ENCODE results near the gene SH3GLB2. TPM values are rescaled to one million over a fixed set of nuclear protein-coding genes. Genes with fewer than 3 reads are reported as not detected.

The SH3GLB2 gene
- total and polyA plus RNA-seq, 2 experiments from 2014 or later, result 27.7 to 57.3 TPM

- no peak overlapping the region for H2AFZ ChIP-seq
- H3K79me2 ChIP-seq (ENCODE audit: insufficient read depth), result peaks cover 43% of the 10 kb centered on the region
- TF ChIP-seq EZH2 (IDR thresholded peaks at IDR 0.05; ENCODE audit: insufficient read depth, poor library complexity, severe bottlenecking) (no peak), EZH2phosphoT487 (IDR thresholded peaks at IDR 0.05; ENCODE audit: insufficient read depth, low read depth) (no peak)
- no peaks in the 10 kb centered on the region for H3F3A ChIP-seq (ENCODE audit: insufficient read depth)
- no peaks in the 10 kb centered on the region for H3K9me2 ChIP-seq (ENCODE audit: insufficient read depth)
- H3K27ac ChIP-seq, result no peak overlapping the region
- in situ Hi-C loops (cut with MboI), result no loop called here
- no peaks in the 10 kb centered on the region for H3K9me3 ChIP-seq (ENCODE audit: low read depth)
- whole genome bisulfite sequencing, 2 experiments (ENCODE audit: low coverage in 1 of 2, low lambda C conversion rate in 2 of 2, missing lambda C conversion rate in 2 of 2), result 63 to 69% methylated on average over 11 to 12 of the region's 16 CpGs
- no peak overlapping the region for H3K9ac ChIP-seq
- no peak overlapping the region for H3K4me3 ChIP-seq
- H3K4me1 ChIP-seq (ENCODE audit: insufficient read depth), result peaks cover 11% of the 10 kb centered on the region; the same call in 1 of the 2 replicates
- no peaks in the 10 kb centered on the region; the same call in 1 of the 2 replicates for H3K36me3 ChIP-seq (ENCODE audit: low read depth)
- DNase-seq, result no peak
- no peaks in the 10 kb centered on the region for H4K20me1 ChIP-seq (ENCODE audit: insufficient read depth)
- H3K4me2 ChIP-seq (ENCODE audit: unreplicated experiment), result no peak overlapping the region
- no peaks in the 10 kb centered on the region for H3K27me3 ChIP-seq (replicated peaks; ENCODE audit: insufficient read depth)
These were observed 13.9 kb upstream of the SH3GLB2 start for GRCh38 chr9:129042016-129042415.

DNA sequence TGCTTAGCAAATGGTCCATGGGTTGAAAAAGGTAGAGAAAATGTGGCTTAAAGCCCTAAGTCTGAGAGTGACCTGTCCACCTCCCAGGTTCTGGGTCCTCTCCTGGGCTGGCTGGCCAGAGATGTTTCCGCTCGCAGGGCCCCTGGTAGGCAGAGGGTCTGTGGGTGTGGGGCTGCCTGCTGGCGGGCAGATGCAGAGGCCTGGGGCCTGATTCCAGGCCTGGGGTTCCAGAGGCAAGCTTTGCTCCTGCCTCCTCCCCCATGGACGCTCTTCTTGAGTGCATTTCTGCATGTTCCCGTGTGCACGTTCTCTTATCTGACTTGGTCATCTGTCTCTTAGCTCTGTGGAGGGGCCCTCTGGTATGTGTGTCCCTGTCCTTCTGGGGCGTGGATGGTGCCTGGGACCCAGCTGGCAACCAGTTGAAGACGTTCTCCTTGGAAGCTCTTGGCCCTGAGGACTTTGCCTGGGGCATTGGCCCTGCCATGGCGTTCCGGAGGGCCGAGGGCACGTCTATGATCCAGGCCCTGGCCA, 12.0 kb upstream of the SH3GLB2 start:
- Histone ChIP-seq H3K27me3 (replicated peaks; ENCODE audit: insufficient read depth) (no peaks in the 10 kb centered on the region), H3K4me3 (no peak overlapping the region), H3K79me2 (ENCODE audit: insufficient read depth) (peaks cover 49% of the 10 kb centered on the region), H3K27ac (no peak overlapping the region), H4K20me1 (ENCODE audit: insufficient read depth) (no peaks in the 10 kb centered on the region), H3K9me3 (ENCODE audit: low read depth) (no peaks in the 10 kb centered on the region), H3F3A (ENCODE audit: insufficient read depth) (no peaks in the 10 kb centered on the region), H3K9ac (no peak overlapping the region), H3K4me1 (ENCODE audit: insufficient read depth) (peaks cover 11% of the 10 kb centered on the region; the same call in 1 of the 2 replicates), H3K4me2 (ENCODE audit: unreplicated experiment) (no peak overlapping the region), H3K36me3 (ENCODE audit: low read depth) (no peaks in the 10 kb centered on the region; the same call in 1 of the 2 replicates), H3K9me2 (ENCODE audit: insufficient read depth) (no peaks in the 10 kb centered on the region), H2AFZ (no peak overlapping the region)
- no peak for DNase-seq
- 93% methylated on average over 12 of the region's 12 CpGs for WGBS, 2 experiments (ENCODE audit: low coverage in 1 of 2, low lambda C conversion rate in 2 of 2, missing lambda C conversion rate in 2 of 2)
- TF ChIP-seq EZH2 (IDR thresholded peaks at IDR 0.05; ENCODE audit: insufficient read depth, poor library complexity, severe bottlenecking) (no peak), EZH2phosphoT487 (IDR thresholded peaks at IDR 0.05; ENCODE audit: insufficient read depth, low read depth) (no peak)
- in situ Hi-C loops (cut with MboI), result no loop called here

- H3K9me3 ChIP-seq (ENCODE audit: low read depth), result no peaks in the 10 kb centered on the region
- no peaks in the 10 kb centered on the region for H3F3A ChIP-seq (ENCODE audit: insufficient read depth)
- no peak for DNase-seq
- 0 out of 2 replicates have a peak overlapping the region, but pooled peaks have one; percentile 82 for H3K4me3 ChIP-seq
- H4K20me1 ChIP-seq (ENCODE audit: insufficient read depth), result no peaks in the 10 kb centered on the region
- H3K9ac ChIP-seq, result peak overlapping the region; percentile 85; the same call in 1 of the 2 replicates
- no peaks in the 10 kb centered on the region for H3K9me2 ChIP-seq (ENCODE audit: insufficient read depth)
- peaks cover 11% of the 10 kb centered on the region; the same call in 1 of the 2 replicates for H3K4me1 ChIP-seq (ENCODE audit: insufficient read depth)
- no peak for TF ChIP-seq EZH2phosphoT487 (IDR thresholded peaks at IDR 0.05; ENCODE audit: insufficient read depth, low read depth)
- no peak for TF ChIP-seq EZH2 (IDR thresholded peaks at IDR 0.05; ENCODE audit: insufficient read depth, poor library complexity, severe bottlenecking)
- no peak overlapping the region for H3K27ac ChIP-seq
- no peaks in the 10 kb centered on the region for H3K27me3 ChIP-seq (replicated peaks; ENCODE audit: insufficient read depth)
- H3K36me3 ChIP-seq (ENCODE audit: low read depth), result no peaks in the 10 kb centered on the region
- H2AFZ ChIP-seq, result no peak overlapping the region
- peaks cover 49% of the 10 kb centered on the region for H3K79me2 ChIP-seq (ENCODE audit: insufficient read depth)
- in situ Hi-C loops (cut with MboI), result no loop called here
- WGBS, 2 experiments (ENCODE audit: low coverage in 1 of 2, low lambda C conversion rate in 2 of 2, missing lambda C conversion rate in 2 of 2), result 73 to 77% methylated on average over 8 of the region's 8 CpGs
- peak overlapping the region; percentile 98 for H3K4me2 ChIP-seq (ENCODE audit: unreplicated experiment)
These were observed 10.2 kb upstream of the SH3GLB2 start for GRCh38 chr9:129038109-129038852.

GRCh38 chr9:129037767-129038098, 9.6 kb upstream of the SH3GLB2 start:
- H3K4me2 ChIP-seq (ENCODE audit: unreplicated experiment), result peak overlapping the region; percentile 98
- in situ Hi-C loops (cut with MboI), result no loop called here
- no peak overlapping the region for H2AFZ ChIP-seq
- peak overlapping the region; percentile 82 for H3K4me3 ChIP-seq
- no peak overlapping the region for H3K27ac ChIP-seq
- no peaks in the 10 kb centered on the region for H3K36me3 ChIP-seq (ENCODE audit: low read depth)
- DNase-seq, result peak; percentile 41
- WGBS, 2 experiments (ENCODE audit: low coverage in 1 of 2, low lambda C conversion rate in 2 of 2, missing lambda C conversion rate in 2 of 2), result 31 to 40% methylated on average over 6 of the region's 6 CpGs
- H3K4me1 ChIP-seq (ENCODE audit: insufficient read depth), result peaks cover 11% of the 10 kb centered on the region; the same call in 1 of the 2 replicates
- no peaks in the 10 kb centered on the region for H3K9me3 ChIP-seq (ENCODE audit: low read depth)
- H3K79me2 ChIP-seq (ENCODE audit: insufficient read depth), result peaks cover 49% of the 10 kb centered on the region
- no peak for TF ChIP-seq EZH2phosphoT487 (IDR thresholded peaks at IDR 0.05; ENCODE audit: insufficient read depth, low read depth)
- no peaks in the 10 kb centered on the region for H3K9me2 ChIP-seq (ENCODE audit: insufficient read depth)
- H3K9ac ChIP-seq, result peak overlapping the region; percentile 85
- no peaks in the 10 kb centered on the region for H3K27me3 ChIP-seq (replicated peaks; ENCODE audit: insufficient read depth)
- H4K20me1 ChIP-seq (ENCODE audit: insufficient read depth), result no peaks in the 10 kb centered on the region
- H3F3A ChIP-seq (ENCODE audit: insufficient read depth), result no peaks in the 10 kb centered on the region

Measured in GM23248 (cell line).